ENCODE data around the gene EPB41.
"Not testable (repeated sequence)": the region's sequence is repeated elsewhere in the genome, so short reads cannot be mapped to it uniquely, and the experiment has no call there.

Gene EPB41

DNA sequence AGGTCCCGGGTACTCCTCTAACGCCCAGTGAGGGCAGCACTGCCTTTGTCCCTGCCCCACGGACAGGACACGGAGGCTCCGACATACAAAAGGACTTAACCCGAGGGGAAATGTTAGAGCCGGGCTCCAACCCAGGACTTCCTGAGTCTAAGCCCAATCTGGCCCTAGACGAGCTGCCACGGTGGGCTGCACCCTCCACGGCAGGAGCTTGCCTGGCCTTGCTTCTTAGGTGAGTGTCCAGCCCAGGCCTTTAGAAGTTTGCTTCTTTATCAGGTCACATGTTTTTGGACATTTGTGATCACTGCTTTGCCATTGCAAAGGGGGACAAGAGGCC lies 220.3 kb downstream of the EPB41 start:
- in situ Hi-C loops (cut with HindIII; ENCODE audit: low pct_ligation_motif_present, low pct_unique_long_range_greater_than_20kb, low sequenced_read_pairs): no loop called here

DNA sequence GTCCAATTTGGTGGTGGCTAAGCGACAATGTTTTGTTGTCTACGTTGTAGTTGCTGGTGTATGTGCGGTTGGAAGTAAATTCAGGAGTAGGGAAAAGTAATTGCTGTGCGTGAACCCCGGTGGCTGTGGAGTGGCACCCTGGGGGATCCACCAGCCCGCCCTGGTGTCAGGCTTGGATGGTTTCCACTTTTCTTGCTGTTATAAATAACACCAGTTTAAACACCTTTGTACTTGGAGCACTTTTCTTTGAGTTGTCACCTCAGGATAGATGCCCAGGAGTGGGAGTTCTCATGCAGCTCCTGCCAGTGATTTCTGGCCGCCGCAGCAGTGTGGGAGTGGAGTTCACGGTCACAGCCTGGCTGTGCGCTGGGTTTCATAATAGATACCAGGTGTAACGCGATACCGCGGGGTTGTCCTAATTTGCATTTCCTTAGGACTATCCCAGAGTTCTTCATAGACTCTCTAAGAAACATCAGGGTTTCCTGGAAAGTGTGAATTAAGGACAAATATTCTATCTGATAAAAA lies 222.1 kb downstream of the EPB41 start:
- no peak for DNase-seq
- in situ Hi-C loops (cut with HindIII; ENCODE audit: low pct_ligation_motif_present, low pct_unique_long_range_greater_than_20kb, low sequenced_read_pairs): no loop called here

More for the DNA sequence above, 220.3 kb downstream of the EPB41 start:
- DNase-seq: no peak

DNA sequence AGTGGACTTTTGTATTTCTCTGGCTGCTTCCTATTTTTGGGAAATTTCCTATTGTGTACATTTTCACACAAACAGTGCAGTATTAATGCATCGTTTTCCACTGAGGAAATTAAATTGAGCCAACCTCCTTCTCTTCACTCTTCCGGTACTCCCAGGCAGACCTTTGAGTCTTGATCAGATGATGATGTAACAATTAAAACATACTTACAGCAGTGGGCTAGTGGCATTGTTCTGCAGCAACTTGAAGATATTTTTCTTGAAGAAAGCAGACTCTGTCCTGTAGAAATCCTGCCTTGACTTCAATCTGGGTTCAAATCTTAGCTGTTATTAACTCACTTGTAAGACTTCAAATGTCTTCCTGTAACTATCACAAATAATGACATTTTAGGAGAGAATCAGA lies 228.3 kb downstream of the EPB41 start:
- DNase-seq: no peak
- in situ Hi-C loops (cut with HindIII; ENCODE audit: low pct_ligation_motif_present, low pct_unique_long_range_greater_than_20kb, low sequenced_read_pairs): no loop called here

DNA sequence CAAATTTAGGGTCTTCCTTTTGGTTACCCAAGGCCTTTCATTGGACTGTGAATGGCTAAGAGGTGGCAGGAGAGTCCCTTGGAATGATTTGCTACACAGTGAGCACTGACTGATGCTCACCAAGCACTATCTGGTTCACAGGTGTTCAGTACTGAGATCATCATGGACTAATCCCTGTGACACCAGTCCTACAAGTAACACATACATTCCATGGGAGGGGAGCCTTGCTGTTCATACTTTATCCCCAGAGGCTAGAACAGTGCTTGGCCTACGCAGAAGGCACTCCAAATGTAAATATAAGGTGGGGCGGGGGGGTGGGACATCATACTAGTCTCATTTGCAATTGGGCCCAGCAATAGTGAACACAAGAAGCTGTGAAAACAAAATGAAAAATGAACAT lies 229.8 kb downstream of the EPB41 start:
- in situ Hi-C loops (cut with HindIII; ENCODE audit: low pct_ligation_motif_present, low pct_unique_long_range_greater_than_20kb, low sequenced_read_pairs): no loop called here
- no peak for DNase-seq

DNA sequence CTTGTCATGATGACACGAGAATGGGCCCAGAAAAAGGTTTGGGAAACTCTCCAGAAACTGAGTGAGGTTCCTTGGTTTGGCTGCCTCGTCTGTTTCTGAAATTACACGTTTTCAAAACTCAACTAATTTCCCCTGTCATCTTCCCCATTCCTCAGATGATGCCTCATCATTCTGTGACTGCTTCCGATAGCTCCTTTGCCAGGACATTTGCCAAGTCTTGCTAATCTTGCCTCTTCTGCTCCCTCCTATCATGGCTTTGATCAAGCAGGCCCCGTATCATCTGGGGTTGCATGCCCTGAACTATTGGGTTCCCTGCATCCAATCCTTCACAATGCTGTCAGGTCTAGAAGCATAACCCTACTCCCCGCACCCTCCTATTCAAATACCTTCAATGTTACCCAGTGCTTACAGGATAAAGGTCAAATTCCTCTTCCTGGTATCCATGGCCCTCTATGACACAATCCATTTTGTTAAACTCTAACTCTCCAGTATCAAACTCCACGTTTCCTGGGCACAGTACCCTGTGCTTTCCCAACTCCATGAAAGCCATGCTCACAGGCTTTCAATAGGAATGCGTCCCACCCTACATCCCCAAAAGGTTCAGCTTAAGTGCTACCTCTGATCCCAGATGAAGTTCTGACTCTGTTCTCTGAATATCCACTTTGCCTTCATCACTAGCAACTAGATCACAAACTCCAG lies 231.5 kb downstream of the EPB41 start:
- in situ Hi-C loops (cut with HindIII; ENCODE audit: low pct_ligation_motif_present, low pct_unique_long_range_greater_than_20kb, low sequenced_read_pairs): no loop called here
- DNase-seq: peak; percentile 36

DNA sequence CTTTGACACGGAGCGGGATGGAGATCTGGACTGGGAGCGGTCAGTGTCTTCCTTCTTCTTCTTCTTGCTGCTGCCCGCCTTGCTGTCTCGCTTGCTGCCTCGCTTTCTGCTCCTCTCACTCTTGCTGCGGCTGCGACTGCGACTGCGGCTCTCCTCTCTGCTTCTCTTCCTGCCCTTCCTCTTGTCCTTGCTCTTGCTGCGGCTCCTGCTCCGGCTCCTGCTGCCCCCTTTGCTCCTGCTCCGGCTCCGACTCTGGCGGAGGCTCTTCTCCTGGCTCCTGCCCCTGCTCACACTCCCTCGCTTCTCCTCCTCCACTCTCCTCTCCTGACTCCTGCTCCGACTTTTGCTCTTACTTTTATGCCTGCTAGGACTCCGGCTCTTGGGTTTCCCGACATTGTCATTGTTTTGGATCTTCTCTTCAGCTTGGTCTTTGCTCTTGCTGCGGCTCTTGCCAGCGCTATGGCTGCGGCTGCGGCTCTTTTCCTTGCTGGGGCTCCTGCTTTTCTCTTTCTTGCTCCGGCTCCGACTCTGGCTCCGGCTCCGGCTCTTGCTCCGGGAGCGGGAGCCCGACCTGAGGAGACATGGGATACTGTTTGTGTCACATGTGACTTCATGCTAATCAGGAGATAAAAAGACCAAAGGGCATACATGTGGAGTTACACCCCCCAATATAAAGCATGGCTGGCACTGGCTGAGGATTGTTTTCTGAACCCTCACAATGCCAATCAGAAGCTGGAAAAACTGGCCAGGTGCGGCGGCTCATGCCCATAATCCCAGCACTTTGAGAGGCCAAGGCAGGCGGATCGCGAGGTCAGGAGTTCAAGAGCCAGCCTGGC lies 234.5 kb downstream of the EPB41 start:
- DNase-seq: no peak
- in situ Hi-C loops (cut with HindIII; ENCODE audit: low pct_ligation_motif_present, low pct_unique_long_range_greater_than_20kb, low sequenced_read_pairs): no loop called here

DNA sequence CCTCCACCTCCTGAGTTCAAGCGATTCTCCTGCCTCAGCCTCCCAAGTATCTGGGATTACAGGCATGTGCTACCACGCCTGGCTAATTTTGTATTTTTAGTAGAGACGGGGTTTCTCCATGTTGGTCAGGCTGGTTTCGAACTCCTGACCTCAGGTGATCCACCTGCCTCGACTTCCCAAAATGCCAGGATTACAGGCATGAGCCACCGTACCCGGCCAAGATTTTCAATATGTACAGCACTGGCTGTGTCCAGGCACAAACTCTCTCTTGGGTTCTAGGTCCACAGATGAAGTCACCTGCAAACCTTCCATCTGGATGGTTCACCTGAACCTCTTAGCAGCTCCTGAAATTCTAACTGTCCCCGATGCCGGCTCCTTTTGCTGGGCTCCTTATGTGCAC lies 236.0 kb downstream of the EPB41 start:
- DNase-seq; in situ Hi-C loops (cut with HindIII; ENCODE audit: low pct_ligation_motif_present, low pct_unique_long_range_greater_than_20kb, low sequenced_read_pairs): not testable (repeated sequence)

DNA sequence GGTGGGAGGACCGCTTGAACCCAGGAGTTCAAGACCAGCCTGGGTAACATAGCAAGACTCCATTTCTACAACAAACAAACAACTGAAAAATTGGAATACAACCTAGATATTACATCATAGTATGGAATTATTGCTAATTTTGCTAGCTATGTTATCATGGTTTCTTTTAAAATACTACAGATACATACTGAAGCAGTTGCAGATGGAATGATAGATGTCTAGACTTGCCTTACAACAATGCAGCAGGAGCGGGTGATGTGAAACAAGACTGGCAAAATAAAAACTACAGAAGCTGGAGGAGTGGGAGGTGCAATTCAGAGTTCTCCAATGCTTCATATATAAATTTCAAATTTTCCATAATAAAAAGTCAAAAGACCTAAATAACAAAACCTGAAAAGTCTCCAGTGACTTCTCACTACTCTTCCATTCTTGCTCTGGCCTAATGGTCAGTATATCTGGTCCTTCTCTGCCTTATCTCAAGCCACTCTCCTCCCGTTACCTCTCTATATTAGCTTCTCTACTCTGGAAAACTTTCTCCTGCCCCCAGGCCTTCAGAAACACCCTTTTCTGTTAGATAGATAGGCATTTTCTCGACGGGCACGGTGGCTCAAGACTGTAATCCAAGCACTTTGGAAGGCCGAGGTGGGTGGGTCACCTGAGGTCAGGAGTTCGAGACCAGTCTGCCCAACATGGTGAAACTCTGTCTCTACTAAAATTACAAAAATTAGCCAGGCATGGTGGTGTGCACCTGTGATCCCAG lies 237.9 kb downstream of the EPB41 start:
- no peak for DNase-seq
- in situ Hi-C loops (cut with HindIII; ENCODE audit: low pct_ligation_motif_present, low pct_unique_long_range_greater_than_20kb, low sequenced_read_pairs): no loop called here

DNA sequence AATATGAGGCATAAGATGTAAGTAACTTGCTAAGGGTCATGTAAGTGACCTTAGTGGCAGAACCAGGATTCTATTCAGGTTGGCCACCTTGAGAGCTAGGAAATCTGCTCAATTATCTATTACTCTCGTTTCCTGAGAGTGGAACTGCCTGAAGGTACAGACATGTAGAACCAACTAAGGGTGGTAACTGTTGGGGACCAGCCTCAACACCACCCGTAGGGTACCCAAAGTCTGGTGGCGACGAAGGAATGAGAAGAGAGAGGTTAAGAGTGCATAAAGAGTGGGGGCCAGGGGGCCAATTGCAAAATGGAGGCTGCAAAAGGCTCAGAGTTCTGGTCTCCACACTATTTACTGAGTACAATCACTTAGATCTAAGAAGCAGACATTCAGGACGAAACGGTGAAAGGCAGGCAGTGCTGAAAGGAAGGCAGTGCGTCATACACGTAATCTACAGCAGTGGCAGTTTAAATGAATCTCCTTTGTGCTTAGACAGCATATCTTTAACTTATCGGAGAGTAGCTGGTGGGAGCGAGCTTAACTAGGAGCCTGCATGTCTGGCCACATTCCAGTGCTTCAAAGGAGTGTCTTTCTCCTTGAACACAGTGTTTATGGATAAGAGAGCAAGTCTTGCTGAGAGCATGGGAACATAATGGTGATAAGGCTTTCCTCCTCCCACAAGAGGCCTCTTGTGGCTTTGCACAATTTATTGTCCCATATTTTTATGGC lies 242.3 kb downstream of the EPB41 start:
- DNase-seq: no peak

DNA sequence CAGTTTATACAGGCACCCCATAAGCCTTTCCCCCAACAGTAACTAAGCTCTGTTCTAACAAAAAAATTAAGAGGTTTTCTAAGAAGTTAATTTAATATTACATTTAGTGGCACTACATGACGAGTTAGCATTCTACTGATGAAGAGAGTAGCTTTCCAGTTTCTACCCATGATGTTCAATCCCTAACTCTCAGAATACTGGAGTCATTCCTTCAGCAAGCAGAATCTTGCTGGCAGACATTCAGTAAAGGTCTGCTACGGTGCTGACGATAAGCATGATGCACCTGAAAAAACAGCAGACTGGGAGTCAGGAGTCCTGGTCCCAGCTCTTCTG lies 242.9 kb downstream of the EPB41 start:
- no peak for DNase-seq
- in situ Hi-C loops (cut with HindIII; ENCODE audit: low pct_ligation_motif_present, low pct_unique_long_range_greater_than_20kb, low sequenced_read_pairs): no loop called here

More for the DNA sequence above, 242.3 kb downstream of the EPB41 start:
- in situ Hi-C loops (cut with HindIII; ENCODE audit: low pct_ligation_motif_present, low pct_unique_long_range_greater_than_20kb, low sequenced_read_pairs): no loop called here

DNA sequence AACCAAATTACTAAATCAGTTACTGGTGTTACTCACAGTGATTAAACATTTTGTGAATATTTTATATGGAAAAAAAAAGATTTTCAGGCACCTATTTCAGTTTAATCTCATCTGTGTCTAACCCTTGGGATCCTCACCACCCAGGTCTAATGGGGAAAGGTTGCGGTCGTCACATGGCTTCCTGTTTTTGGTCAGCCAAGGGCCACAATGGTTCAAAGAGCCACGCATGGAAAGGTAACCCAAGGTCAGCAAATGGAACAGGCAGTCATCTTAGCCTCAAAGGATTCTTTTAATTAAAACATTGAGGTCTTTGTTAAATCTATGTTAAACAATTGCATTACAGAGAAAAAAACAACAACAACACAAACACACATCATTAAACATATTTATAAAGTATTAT lies 245.4 kb downstream of the EPB41 start:
- in situ Hi-C loops (cut with HindIII; ENCODE audit: low pct_ligation_motif_present, low pct_unique_long_range_greater_than_20kb, low sequenced_read_pairs): no loop called here
- no peak for DNase-seq

DNA sequence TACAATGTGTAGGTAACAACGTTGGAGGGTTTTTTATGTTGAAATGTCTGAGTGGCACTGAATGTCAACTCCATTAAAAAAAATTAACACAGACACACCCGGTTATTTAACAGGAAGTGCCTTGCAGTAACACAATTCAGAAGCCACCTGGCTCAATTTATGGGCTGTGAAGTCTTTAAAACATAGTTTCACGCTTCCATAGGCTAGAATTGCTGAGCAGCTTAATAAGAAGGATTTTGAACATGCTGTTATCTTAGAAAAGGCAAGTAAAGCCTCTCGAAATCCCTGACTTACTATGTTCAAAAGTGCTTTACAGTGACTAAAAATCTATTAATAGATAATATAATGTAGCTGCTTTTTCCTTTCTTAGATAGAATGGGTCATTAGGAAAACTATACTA lies 247.7 kb downstream of the EPB41 start:
- in situ Hi-C loops (cut with HindIII; ENCODE audit: low pct_ligation_motif_present, low pct_unique_long_range_greater_than_20kb, low sequenced_read_pairs): no loop called here
- DNase-seq: no peak

DNA sequence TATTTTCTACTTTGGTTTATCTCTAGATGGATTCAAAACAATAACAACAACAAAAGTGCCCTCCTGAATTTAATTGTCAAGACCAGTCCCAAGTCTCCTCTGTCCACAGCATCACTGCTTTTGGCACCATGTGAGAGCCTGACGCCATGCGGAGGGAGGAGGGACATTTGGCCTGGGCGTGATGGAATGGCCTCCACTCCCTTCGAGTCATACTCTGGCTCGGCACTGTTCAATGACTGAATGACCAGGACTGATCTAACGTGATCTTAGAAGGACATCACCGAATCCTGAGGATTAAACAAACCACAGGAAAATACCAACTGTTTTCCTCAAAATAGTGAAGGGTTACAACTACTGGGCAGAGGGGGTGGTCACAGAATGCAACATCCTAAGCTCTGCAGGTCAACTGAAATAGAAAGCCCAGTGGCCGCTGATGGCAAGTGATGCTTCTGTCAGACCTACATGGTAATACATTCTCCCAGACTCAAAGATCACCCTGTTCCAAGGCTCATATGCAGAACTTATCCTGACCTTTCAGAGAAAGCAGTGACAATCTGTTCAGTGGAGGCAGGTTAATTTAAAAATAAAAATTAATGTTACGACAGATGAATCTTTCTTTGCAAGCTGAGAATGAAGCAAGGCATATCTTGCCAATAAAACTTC lies 248.2 kb downstream of the EPB41 start:
- in situ Hi-C loops (cut with HindIII; ENCODE audit: low pct_ligation_motif_present, low pct_unique_long_range_greater_than_20kb, low sequenced_read_pairs): no loop called here
- no peak for DNase-seq

DNA sequence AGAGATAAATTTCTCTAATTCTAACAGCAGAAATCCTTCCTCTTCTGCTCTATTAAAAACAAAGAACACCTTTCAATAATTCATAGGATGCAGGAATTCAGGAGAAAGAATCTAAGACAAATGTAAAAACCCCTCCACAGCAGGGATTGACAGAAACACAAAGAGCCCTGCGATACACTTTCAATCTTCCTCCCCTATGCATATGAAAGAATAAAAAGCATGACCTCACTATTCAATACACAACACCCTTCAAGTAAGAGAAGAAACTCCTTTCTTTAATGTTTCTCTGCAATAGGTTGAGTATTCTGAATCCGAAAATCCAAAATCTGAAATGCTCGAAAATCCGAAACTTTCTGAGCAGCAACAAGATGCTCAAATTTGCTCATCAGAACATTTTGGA lies 250.2 kb downstream of the EPB41 start:
- DNase-seq: no peak
- in situ Hi-C loops (cut with HindIII; ENCODE audit: low pct_ligation_motif_present, low pct_unique_long_range_greater_than_20kb, low sequenced_read_pairs): no loop called here

DNA sequence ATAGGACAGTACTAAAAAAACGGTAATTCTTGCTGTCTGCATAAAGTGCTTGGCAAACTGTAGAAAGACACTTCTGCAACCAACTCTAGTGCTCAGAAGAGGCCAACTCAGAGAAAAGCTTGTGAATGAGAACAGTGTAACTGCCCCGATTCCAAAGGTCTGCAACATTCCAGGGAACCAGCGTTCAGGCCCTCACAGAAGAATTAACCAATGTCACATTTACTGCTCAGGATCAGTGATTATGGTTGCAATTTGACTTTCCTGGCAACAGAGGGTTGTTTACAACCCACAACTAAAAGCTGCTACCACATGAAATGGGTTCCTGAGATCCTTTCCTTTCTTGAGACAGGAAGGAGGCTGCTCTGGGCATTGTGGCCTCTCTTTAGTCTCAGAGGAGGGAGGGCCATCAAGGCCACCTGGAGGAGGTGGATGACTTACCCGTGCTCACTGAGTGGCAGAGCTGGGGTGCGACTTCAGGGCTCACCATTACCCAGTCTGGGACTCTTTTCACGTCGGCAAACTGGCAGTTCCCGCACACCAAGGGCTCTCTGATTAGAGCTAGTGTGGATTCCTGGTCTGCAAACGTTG lies 252.0 kb downstream of the EPB41 start:
- in situ Hi-C loops (cut with HindIII; ENCODE audit: low pct_ligation_motif_present, low pct_unique_long_range_greater_than_20kb, low sequenced_read_pairs): no loop called here

DNA sequence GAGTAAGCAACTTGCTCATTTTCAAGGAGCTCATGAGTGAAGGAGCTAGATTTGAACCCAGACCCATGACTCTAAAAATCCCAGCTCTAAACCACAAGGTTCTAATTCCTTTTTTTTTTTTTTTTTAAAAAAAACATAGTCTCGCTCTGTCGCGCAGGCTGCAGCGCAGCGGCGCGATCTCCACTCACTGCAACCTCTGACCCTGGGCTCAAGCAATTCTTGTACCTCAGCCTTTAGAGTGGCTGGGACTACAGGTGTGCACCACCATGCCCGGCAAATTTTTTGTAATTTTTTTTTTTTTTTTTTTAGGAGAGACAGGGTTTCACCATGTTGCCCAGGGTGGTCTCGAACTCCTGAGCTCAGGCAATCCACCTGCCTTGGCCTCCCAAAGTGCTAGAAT lies 253.5 kb downstream of the EPB41 start:
- in situ Hi-C loops (cut with HindIII; ENCODE audit: low pct_ligation_motif_present, low pct_unique_long_range_greater_than_20kb, low sequenced_read_pairs): no loop called here

More for the DNA sequence above, 252.0 kb downstream of the EPB41 start:
- DNase-seq: no peak

More for the DNA sequence above, 253.5 kb downstream of the EPB41 start:
- DNase-seq: no peak

All from ACHN (cell line).